Measurements from ENCODE around the gene SORCS2. TPM values are rescaled to one million over a fixed set of nuclear protein-coding genes. Genes with fewer than 3 reads are reported as not detected.

Gene SORCS2
- total and polyA plus RNA-seq, 2 of the 8 experiments (the other 6 are each of a cell fraction or from before 2014, with no cell fraction given) = 0.36 to 1.8 TPM

- H2BK120ac ChIP-seq (replicated peaks; ENCODE audit: low read depth, low read length) = no peak overlapping the region
- H4K91ac ChIP-seq (replicated peaks; ENCODE audit: insufficient read length, low read length) = no peak overlapping the region
- H3K56ac ChIP-seq (replicated peaks; ENCODE audit: insufficient read length, low read depth, low read length) = no peak overlapping the region
- POLR2A ChIA-PET (ENCODE audit: partially characterized antibody) = no interaction called here
- no peak overlapping the region for H3K23ac ChIP-seq (ENCODE audit: insufficient read length)
- H3K36me3 ChIP-seq (ENCODE audit: control insufficient read depth in 2 of 4, insufficient read depth in 4 of 4, low read length in 3 of 4) = no peaks in the 10 kb centered on the region
- FAIRE-seq (no peak), DNase-seq (ENCODE audit: low read depth in 1 of 2, low spot score in 2 of 2) (no peak)
- peaks cover 0 to 3% of the 10 kb centered on the region in 2 experiments for H4K20me1 ChIP-seq (replicated peaks in 1 of 2; ENCODE audit: control insufficient read depth in 1 of 2, insufficient read depth in 2 of 2, low read length in 2 of 2)
- no peak overlapping the region for H3K18ac ChIP-seq (ENCODE audit: extremely low read depth, low read length)
- no peak overlapping the region for H4K5ac ChIP-seq (ENCODE audit: insufficient read length, low read depth, low read length)
- H3K79me1 ChIP-seq (ENCODE audit: low read depth, low read length) = no peaks in the 10 kb centered on the region
- H3K23me2 ChIP-seq (ENCODE audit: low read depth, low read length) = peaks cover 4% of the 10 kb centered on the region; the same call in 1 of the 2 replicates
- H3K14ac ChIP-seq (ENCODE audit: insufficient read length) = no peak overlapping the region
- no peaks in the 10 kb centered on the region for H3K27me3 ChIP-seq (replicated peaks in 1 of 4; ENCODE audit: control insufficient read depth in 3 of 4, extremely low read depth in 1 of 4, insufficient read depth in 3 of 4, low read length in 3 of 4)
- no peak overlapping the region for H2AFZ ChIP-seq (ENCODE audit: low read length)
- peaks cover 0 to 5% (median 0%) of the 10 kb centered on the region in 4 experiments; a peak in 1 of 7 replicates for H3K4me1 ChIP-seq (replicated peaks in 1 of 4; ENCODE audit: control insufficient read depth in 3 of 4, insufficient read depth in 4 of 4, low read length in 3 of 4)
- WGBS, 2 experiments (ENCODE audit: extremely low coverage in 1 of 2, insufficient coverage in 1 of 2, insufficient read length in 1 of 2, insufficient replicate concordance in 2 of 2, low coverage in 1 of 2, low lambda C conversion rate in 2 of 2, missing lambda C conversion rate in 1 of 2) = 93% methylated on average over 11 of the region's 11 CpGs; no CpG with 5 or more reads in 1 of the 2 experiments
- peaks cover 0 to 3% of the 10 kb centered on the region in 2 experiments; a peak in 1 of 4 replicates for H3K9me3 ChIP-seq (ENCODE audit: insufficient read depth in 2 of 2, low read depth in 1 of 2, low read length in 1 of 2)
- no peaks in the 10 kb centered on the region for H3K79me2 ChIP-seq (ENCODE audit: control insufficient read depth in 1 of 2, insufficient read depth in 2 of 2, low read length in 2 of 2)
- H2AK5ac ChIP-seq (ENCODE audit: low read depth, low read length) = no peak overlapping the region
- H4K8ac ChIP-seq (ENCODE audit: extremely low read depth, insufficient read depth, low read length) = no peak overlapping the region
- no peak overlapping the region for H3K4ac ChIP-seq (replicated peaks; ENCODE audit: insufficient read length, low read depth, low read length)
- no peak overlapping the region for H3K4me2 ChIP-seq (ENCODE audit: insufficient read depth in 1 of 2, low read depth in 2 of 2, low read length in 2 of 2)
- H2BK20ac ChIP-seq (ENCODE audit: low read length) = no peak overlapping the region
- H3K27ac ChIP-seq (ENCODE audit: low read depth, low read length) = no peak overlapping the region
- no peak overlapping the region for H2BK15ac ChIP-seq (ENCODE audit: low read length)
- H3K4me3 ChIP-seq (ENCODE audit: extremely low read depth in 1 of 4, insufficient read depth in 2 of 4, low read depth in 3 of 4, low read length in 4 of 4) = no peak overlapping the region
- no peak overlapping the region for H2BK12ac ChIP-seq (ENCODE audit: low read depth, low read length)
- no peak overlapping the region for H2BK5ac ChIP-seq (ENCODE audit: low read depth, low read length)
- H3K9ac ChIP-seq (replicated peaks in 1 of 4; ENCODE audit: extremely low read depth in 1 of 4, low read depth in 3 of 4, low read length in 3 of 4) = no peak overlapping the region
- CTCF ChIA-PET (ENCODE audit: partially characterized antibody) = no interaction called here
- TF ChIP-seq SIN3A (conservative IDR thresholded peaks at IDR 0.05 in 1 of 2, IDR thresholded peaks at IDR 0.05 in 1 of 2; ENCODE audit: low read depth in 1 of 2, low read length in 2 of 2) (no peak), CHD1 (IDR thresholded peaks at IDR 0.05; ENCODE audit: low read depth, low read length) (no peak), RXRA (IDR thresholded peaks at IDR 0.05; ENCODE audit: insufficient read depth, low read depth, low read length) (no peak), CTCF (IDR thresholded peaks at IDR 0.05; ENCODE audit: control extremely low read depth in 1 of 3, insufficient read depth in 1 of 3, low read depth in 1 of 3, low read length in 3 of 3) (no peak), KDM4A (IDR thresholded peaks at IDR 0.05; ENCODE audit: low read depth, low read length, severe bottlenecking) (no peak), BCL11A (IDR thresholded peaks at IDR 0.05; ENCODE audit: low read depth in 2 of 2, low read length in 2 of 2) (no peak), HDAC2 (IDR thresholded peaks at IDR 0.05; ENCODE audit: borderline replicate concordance in 1 of 2, low read depth in 2 of 2, low read length in 2 of 2) (no peak)
Observed at GRCh38 chr4:7624396-7624980, 432.1 kb downstream of the SORCS2 start.
